ENCODE measurements around the gene TSPAN16. TPM values are rescaled to one million over a fixed set of nuclear protein-coding genes. Genes with fewer than 3 reads are reported as not detected.

The TSPAN16 gene
- total and polyA plus RNA-seq, 10 donors: not detected

DNA sequence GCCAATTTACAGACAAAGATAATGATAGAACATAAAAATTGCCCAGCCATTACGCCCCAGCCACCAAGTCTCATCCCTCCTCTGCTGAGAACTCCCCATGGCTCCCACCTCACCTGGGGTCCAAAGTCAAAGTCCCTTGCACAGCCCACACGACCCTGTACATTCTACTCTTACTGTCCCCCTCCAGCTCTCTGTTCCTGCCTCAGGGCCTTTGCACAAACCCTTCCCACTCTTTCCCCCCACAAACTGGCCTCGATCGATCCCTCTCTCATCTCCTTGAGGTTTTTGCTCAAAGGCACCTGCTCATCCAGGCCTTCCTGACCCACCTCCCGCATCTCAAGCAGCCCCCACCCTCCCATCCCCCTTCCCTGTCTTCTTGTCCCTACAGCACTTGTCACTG, 35.0 kb upstream of the TSPAN16 start:
- Histone ChIP-seq H3K36me3 (no peaks in the 10 kb centered on the region), H3K4me3 (peak overlapping the region in 2 of 8 donors; percentile 87 to 88), H3K4me1 (peaks cover 5 to 49% (median 32%) of the 10 kb centered on the region in 6 donors), H3K27ac (peak overlapping the region in 6 of 8 donors; percentile 29 to 86 (median 83)), H3K27me3 (replicated peaks in 1 of 7) (peaks cover 0 to 46% (median 0%) of the 10 kb centered on the region in 7 donors), H3K9me3 (no peaks in the 10 kb centered on the region)
- 73 to 89% (median 86%) methylated on average over 5 of the region's 5 CpGs for WGBS, 5 donors
- no peak for DNase-seq
- intact Hi-C loops (cut with DNase I; ENCODE audit: low total_unique reads): no loop called here
- no peak for TF ChIP-seq POLR2AphosphoS5 (IDR thresholded peaks at IDR 0.05)
- TF ChIP-seq POLR2A (IDR thresholded peaks at IDR 0.05): no peak
- TF ChIP-seq, protein P1, sequence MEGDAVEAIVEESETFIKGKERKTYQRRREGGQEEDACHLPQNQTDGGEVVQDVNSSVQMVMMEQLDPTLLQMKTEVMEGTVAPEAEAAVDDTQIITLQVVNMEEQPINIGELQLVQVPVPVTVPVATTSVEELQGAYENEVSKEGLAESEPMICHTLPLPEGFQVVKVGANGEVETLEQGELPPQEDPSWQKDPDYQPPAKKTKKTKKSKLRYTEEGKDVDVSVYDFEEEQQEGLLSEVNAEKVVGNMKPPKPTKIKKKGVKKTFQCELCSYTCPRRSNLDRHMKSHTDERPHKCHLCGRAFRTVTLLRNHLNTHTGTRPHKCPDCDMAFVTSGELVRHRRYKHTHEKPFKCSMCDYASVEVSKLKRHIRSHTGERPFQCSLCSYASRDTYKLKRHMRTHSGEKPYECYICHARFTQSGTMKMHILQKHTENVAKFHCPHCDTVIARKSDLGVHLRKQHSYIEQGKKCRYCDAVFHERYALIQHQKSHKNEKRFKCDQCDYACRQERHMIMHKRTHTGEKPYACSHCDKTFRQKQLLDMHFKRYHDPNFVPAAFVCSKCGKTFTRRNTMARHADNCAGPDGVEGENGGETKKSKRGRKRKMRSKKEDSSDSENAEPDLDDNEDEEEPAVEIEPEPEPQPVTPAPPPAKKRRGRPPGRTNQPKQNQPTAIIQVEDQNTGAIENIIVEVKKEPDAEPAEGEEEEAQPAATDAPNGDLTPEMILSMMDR (IDR thresholded peaks at IDR 0.05 in 8 of 11, conservative IDR thresholded peaks at IDR 0.05 in 3 of 11): no peak

DNA sequence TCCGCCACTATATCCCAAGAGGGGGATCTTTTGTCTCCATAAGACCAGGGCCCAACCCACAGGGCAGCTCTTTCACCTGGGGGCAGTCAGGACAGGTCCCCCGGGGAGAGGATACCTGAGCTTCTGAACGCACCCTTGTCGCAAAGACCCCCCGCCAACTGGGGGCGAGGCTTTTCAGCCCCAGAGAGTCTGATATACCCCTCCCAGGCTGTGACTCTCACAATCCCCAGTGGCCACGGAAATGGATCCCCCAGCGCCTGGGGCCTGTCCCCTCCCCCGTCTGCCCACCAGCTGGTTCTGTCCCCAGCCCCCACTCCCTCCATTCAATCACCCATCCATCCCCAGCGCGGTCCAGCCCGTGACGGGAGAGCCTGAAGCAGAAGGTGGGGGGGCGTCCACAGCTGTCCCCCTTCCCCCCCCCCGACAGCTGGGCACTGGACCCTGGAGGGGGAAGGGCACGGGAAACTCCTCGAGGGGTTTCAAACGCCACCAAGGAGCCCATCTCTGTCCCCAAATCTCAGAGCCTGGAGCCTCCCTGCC, 34.5 kb upstream of the TSPAN16 start:
- Histone ChIP-seq H3K9me3 (no peaks in the 10 kb centered on the region), H3K4me1 (peaks cover under 1 to 44% (median 27%) of the 10 kb centered on the region in 6 donors), H3K27ac (peak overlapping the region in 7 of 8 donors; percentile 55 to 86 (median 83)), H3K4me3 (peak overlapping the region; percentile 32 to 88 (median 67)), H3K36me3 (no peaks in the 10 kb centered on the region), H3K27me3 (replicated peaks in 1 of 7) (peaks cover 0 to 46% (median 0%) of the 10 kb centered on the region in 7 donors)
- intact Hi-C loops (cut with DNase I; ENCODE audit: low total_unique reads): no loop called here
- 32 to 40% (median 38%) methylated on average over 15 to 18 of the region's 18 CpGs for WGBS, 5 donors
- TF ChIP-seq POLR2A (IDR thresholded peaks at IDR 0.05): no peak
- TF ChIP-seq, protein P1 (IDR thresholded peaks at IDR 0.05 in 8 of 11, conservative IDR thresholded peaks at IDR 0.05 in 3 of 11): no peak
- no peak for DNase-seq

DNA sequence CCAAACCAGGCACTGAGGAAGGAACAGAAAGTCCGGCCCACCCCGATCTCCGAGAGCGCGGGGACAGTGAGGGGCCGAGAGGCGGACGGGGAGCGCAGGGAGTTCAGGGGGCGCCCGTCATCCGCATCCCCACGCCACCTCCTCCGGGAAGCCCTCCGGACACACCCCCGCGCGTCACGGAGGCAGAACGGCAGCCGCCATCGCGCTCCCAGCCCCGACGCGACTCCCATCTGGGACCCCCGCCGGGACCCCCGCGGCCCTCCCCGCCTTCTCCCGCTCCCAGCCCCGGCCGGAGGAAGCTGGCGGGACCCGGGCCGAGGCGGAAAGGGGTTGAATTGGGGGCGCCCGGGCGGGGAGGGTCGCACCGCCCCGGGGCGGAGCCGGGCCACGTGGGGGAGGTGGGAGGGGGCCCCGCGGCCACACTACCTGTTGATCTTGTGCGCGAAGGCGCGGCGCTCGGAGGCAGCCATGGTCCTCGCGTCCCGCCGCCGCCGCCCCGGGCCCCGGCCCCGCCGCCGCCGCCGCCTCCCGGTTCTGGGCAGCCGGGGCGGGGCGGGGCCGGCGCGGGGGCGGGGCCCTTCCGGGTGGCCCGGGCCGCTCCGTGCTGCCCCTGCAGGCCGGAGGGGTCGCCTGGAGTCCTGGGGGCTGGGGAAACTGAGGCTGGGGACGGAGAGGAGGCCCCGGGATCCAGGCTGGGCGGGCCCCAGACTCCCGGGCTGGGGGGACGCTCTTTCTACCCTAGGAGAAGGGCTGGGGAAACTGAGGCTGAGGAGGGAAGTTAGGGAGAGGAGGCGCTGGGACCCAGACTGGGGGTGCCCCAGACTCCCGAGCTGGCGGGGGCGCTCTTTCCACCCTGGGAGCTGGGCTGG, 33.8 kb upstream of the TSPAN16 start, which contains the start of gene DOCK6:
Gene DOCK6, minus strand, starts transcription at position 554 of the 869 bp plus-strand sequence. Its CDS starts 84 bp downstream, at position 470.
- peak within 1 kb of the TSS in 7 of 8 donors; percentile 55 to 86 (median 83) for H3K27ac ChIP-seq
- peak; percentile 80 for DNase-seq
- H3K4me1 ChIP-seq: peaks cover 0 to 43% (median 25%) of the 10 kb centered on the region in 6 donors
- TF ChIP-seq POLR2A (IDR thresholded peaks at IDR 0.05) (no peak), POLR2AphosphoS5 (IDR thresholded peaks at IDR 0.05) (peak in 2 of 3 donors; percentile 26 to 55)
- TF ChIP-seq, protein P1 (IDR thresholded peaks at IDR 0.05 in 8 of 11, conservative IDR thresholded peaks at IDR 0.05 in 3 of 11): peak in 7 of 11 experiments; percentile 12 to 52 (median 34)
- H3K27me3 ChIP-seq (replicated peaks in 1 of 7): peaks cover 0 to 46% (median 0%) of the 10 kb centered on the region in 7 donors
- peak within 1 kb of the TSS; percentile 32 to 88 (median 67) for H3K4me3 ChIP-seq
- H3K9me3 ChIP-seq: no peaks in the 10 kb centered on the region
- intact Hi-C loops (cut with DNase I; ENCODE audit: low total_unique reads): no loop called here
- 1 to 5% (median 2%) methylated on average over 26 to 91 of the region's 91 CpGs for WGBS, 5 donors
- H3K36me3 ChIP-seq: no peaks in the 10 kb centered on the region

DNA sequence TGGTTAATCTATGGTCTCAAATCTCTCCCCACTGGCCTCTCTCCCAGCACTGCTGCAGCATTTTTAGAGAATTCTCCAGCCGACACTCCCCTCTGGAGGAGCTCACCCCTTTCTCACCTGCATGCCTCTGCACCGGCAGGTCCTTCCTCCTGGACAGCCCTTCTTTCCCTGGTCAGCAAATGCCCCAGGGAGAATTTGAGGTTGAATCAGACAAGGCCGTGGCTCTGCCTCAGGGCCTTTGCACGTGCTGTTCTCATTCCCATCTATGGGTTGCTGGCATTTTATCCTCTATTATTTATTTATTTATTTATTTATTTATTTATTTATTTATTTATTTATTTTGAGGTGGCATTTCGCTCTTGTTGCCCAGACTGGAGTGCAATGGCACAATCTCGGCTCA, 32.2 kb upstream of the TSPAN16 start:
- Histone ChIP-seq H3K4me3 (no peak overlapping the region), H3K27ac (no peak overlapping the region), H3K9me3 (no peaks in the 10 kb centered on the region), H3K36me3 (no peaks in the 10 kb centered on the region), H3K27me3 (replicated peaks in 1 of 7) (peaks cover 0 to 60% (median 0%) of the 10 kb centered on the region in 7 donors), H3K4me1 (peaks cover 0 to 47% (median 33%) of the 10 kb centered on the region in 6 donors)
- 85 to 97% (median 95%) methylated on average over 6 of the region's 6 CpGs for WGBS, 5 donors
- no peak for DNase-seq
- TF ChIP-seq POLR2AphosphoS5 (IDR thresholded peaks at IDR 0.05) (no peak), POLR2A (IDR thresholded peaks at IDR 0.05) (no peak)
- TF ChIP-seq, protein P1 (IDR thresholded peaks at IDR 0.05 in 8 of 11, conservative IDR thresholded peaks at IDR 0.05 in 3 of 11): no peak
- intact Hi-C loops (cut with DNase I; ENCODE audit: low total_unique reads): no loop called here

All from spleen (tissue), 11 donors.